Central memory CD8-positive, alpha-beta T cell (primary cell): ENCODE data around the gene PTH2.
A peak's percentile ranks its signal among the peaks of the same experiment; 100 is the strongest.
"Not testable (repeated sequence)": the region's sequence is repeated elsewhere in the genome, so short reads cannot be mapped to it uniquely, and the experiment has no call there.

Experiments used
- ATAC-seq: fragments of 150-1000 bp; cut with Tn5 transposase; replicated peaks from 2 replicates; pipeline ENCODE4 v1.10.0; 2022; ENCODE audit warnings: mild to moderate bottlenecking, moderate FRiP score, moderate number of reproducible peaks; ENCODE audit not compliant: poor library complexity, severe bottlenecking; ENCODE audit errors: extremely low read depth
- DNase-seq, 2 donors: peaks; one replicate each; pipeline ENCODE4 v3.0.0; 2021; ENCODE audit warnings: low spot score in 2 of 2
- H3K27ac Mint-ChIP-seq: one replicate; pipeline ENCODE4 v1.8.0; 2022; ENCODE audit warnings: low read depth, mild to moderate bottlenecking, moderate library complexity, mixed read lengths
- H3K27me3 Mint-ChIP-seq: one replicate; pipeline ENCODE4 v1.8.0; 2022; ENCODE audit warnings: mixed read lengths
- H3K36me3 Mint-ChIP-seq: one replicate; pipeline ENCODE4 v1.8.0; 2022; ENCODE audit warnings: mild to moderate bottlenecking, moderate library complexity, mixed read lengths; ENCODE audit not compliant: insufficient read depth
- H3K4me1 Mint-ChIP-seq: one replicate; pipeline ENCODE4 v1.8.0; 2022; ENCODE audit warnings: mixed read lengths
- H3K4me3 Mint-ChIP-seq: one replicate; pipeline ENCODE4 v1.8.0; 2022; ENCODE audit warnings: mild to moderate bottlenecking, moderate library complexity, mixed read lengths
- H3K9me3 Mint-ChIP-seq: one replicate; pipeline ENCODE4 v1.8.0; 2022; ENCODE audit warnings: mixed read lengths

Gene PTH2

GRCh38 chr19:49458567-49458903 lies 35.3 kb upstream of the PTH2 start:
- H3K9me3 Mint-ChIP-seq = no peaks in the 10 kb centered on the region
- peaks cover 17% of the 10 kb centered on the region for H3K4me1 Mint-ChIP-seq
- no peak for DNase-seq
- ATAC-seq = no peak
- no peak overlapping the region for H3K27ac Mint-ChIP-seq
- no peak overlapping the region for H3K4me3 Mint-ChIP-seq
- peaks cover 20% of the 10 kb centered on the region for H3K36me3 Mint-ChIP-seq
- H3K27me3 Mint-ChIP-seq = no peaks in the 10 kb centered on the region

DNA sequence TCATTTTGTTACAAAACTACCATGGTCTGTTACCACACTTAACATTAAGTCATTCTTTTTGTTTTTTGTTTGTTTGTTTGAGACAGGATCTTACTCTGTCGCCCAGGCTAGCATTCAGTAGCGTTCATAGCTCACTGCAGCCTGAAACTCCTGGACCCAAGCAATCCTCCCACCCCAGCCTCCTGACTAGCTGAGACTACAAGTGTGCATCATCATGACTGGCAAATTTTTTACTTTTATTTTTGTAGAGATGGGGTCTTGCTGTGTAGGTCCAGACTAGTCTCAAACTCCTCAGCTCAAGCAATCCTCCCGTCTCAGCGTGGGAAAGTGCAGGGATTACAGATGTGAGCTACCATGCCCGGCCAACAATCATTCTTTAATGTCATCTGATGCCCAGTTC lies 33.1 kb upstream of the PTH2 start:
- no peaks in the 10 kb centered on the region for H3K9me3 Mint-ChIP-seq
- ATAC-seq (no peak), DNase-seq (no peak)
- no peak overlapping the region for H3K4me3 Mint-ChIP-seq
- H3K36me3 Mint-ChIP-seq = peaks cover 34% of the 10 kb centered on the region
- no peaks in the 10 kb centered on the region for H3K27me3 Mint-ChIP-seq
- H3K4me1 Mint-ChIP-seq = peaks cover 34% of the 10 kb centered on the region
- no peak overlapping the region for H3K27ac Mint-ChIP-seq

GRCh38 chr19:49455773-49456172 lies 32.5 kb upstream of the PTH2 start:
- no peak for ATAC-seq
- no peak for DNase-seq
- Mint-ChIP-seq H3K36me3 (peaks cover 34% of the 10 kb centered on the region), H3K27me3 (no peaks in the 10 kb centered on the region), H3K4me3 (no peak overlapping the region), H3K4me1 (peaks cover 38% of the 10 kb centered on the region), H3K9me3 (no peaks in the 10 kb centered on the region), H3K27ac (no peak overlapping the region)

DNA sequence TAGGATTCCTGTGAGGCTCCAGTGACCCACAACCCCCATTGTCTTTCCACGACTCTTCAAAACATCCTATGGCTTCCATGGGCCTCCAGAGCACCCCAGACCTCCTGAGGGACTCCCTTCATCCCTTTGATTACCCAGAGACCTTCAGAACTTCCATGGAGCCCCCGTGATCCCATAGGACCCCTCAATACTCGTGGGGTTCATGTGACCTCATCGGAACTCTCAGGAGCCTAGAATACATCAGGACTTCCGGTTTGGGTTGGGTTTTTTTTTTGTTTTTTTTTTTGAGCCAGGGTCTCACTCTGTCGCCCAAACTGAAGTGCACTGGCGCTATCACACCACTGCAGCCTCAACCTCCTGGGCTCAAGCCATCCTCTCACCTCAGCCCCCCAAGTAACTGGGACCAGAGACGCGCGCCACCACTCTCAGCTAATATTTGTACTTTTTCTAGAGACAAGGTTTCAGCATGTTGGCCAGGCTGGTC lies 30.6 kb upstream of the PTH2 start:
- H3K4me3 Mint-ChIP-seq = peak overlapping the region; percentile 99
- ATAC-seq = no peak
- H3K36me3 Mint-ChIP-seq = peaks cover 31% of the 10 kb centered on the region
- DNase-seq = no peak
- peak overlapping the region; percentile 100 for H3K27ac Mint-ChIP-seq
- H3K9me3 Mint-ChIP-seq = no peaks in the 10 kb centered on the region
- peaks cover 58% of the 10 kb centered on the region for H3K4me1 Mint-ChIP-seq
- H3K27me3 Mint-ChIP-seq = no peaks in the 10 kb centered on the region

GRCh38 chr19:49453013-49453756 lies 29.9 kb upstream of the PTH2 start, which contains the start of gene ALDH16A1:
ALDH16A1 (plus strand) TSS chr19:49453225; CDS start chr19:49453332, 107 bp downstream.
- peak within 1 kb of the TSS; percentile 99 for H3K4me3 Mint-ChIP-seq
- ATAC-seq = peak; percentile 92
- H3K36me3 Mint-ChIP-seq = peaks cover 32% of the 10 kb centered on the region

GRCh38 chr19:49451430-49452181 lies 28.4 kb upstream of the PTH2 start, which contains the start of gene PIH1D1:
PIH1D1 (minus strand) TSS chr19:49451814; CDS start chr19:49451574, 240 bp downstream.
- Mint-ChIP-seq H3K4me1 (peaks cover 60% of the 10 kb centered on the region), H3K27me3 (no peaks in the 10 kb centered on the region), H3K9me3 (no peaks in the 10 kb centered on the region), H3K36me3 (peaks cover 36% of the 10 kb centered on the region), H3K4me3 (peak within 1 kb of the TSS; percentile 99), H3K27ac (peak within 1 kb of the TSS; percentile 100)
- ATAC-seq (peak; percentile 72), DNase-seq (peak; percentile 87 to 94)

More at GRCh38 chr19:49453013-49453756, 29.9 kb upstream of the PTH2 start, which contains the start of gene ALDH16A1:
- Mint-ChIP-seq H3K4me1 (peaks cover 64% of the 10 kb centered on the region), H3K27me3 (no peaks in the 10 kb centered on the region), H3K9me3 (no peaks in the 10 kb centered on the region), H3K27ac (peak within 1 kb of the TSS; percentile 100)
- DNase-seq = peak; percentile 94 to 96

- Mint-ChIP-seq H3K27me3 (no peaks in the 10 kb centered on the region), H3K4me3 (peak overlapping the region; percentile 99), H3K4me1 (peaks cover 60% of the 10 kb centered on the region), H3K27ac (no peak overlapping the region), H3K9me3 (no peaks in the 10 kb centered on the region), H3K36me3 (peaks cover 32% of the 10 kb centered on the region)
- DNase-seq (no peak), ATAC-seq (no peak)
Observed at GRCh38 chr19:49450405-49450804, 27.2 kb upstream of the PTH2 start.

DNA sequence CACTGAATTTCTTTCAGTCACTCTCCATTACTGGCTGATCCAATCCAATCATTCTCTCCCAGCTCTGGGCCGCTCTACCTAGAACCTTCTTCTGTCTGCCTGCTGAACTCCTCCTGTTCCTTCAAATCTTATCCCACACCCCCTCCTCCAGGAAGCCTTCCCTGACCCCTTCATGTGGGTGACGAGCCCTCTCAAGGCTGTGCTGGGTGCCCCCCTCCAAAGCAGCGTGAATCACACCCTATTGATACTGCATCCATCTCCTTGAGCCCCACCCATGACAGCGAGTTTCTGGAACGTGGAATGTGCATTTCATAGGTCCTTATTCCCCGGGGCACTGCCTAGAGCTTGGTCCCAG lies 25.2 kb upstream of the PTH2 start:
- peak overlapping the region; percentile 7 for H3K4me3 Mint-ChIP-seq
- peaks cover 32% of the 10 kb centered on the region for H3K36me3 Mint-ChIP-seq
- DNase-seq (no peak), ATAC-seq (no peak)
- no peaks in the 10 kb centered on the region for H3K9me3 Mint-ChIP-seq
- H3K4me1 Mint-ChIP-seq = peaks cover 67% of the 10 kb centered on the region
- H3K27ac Mint-ChIP-seq = peak overlapping the region; percentile 41
- H3K27me3 Mint-ChIP-seq = no peaks in the 10 kb centered on the region

DNA sequence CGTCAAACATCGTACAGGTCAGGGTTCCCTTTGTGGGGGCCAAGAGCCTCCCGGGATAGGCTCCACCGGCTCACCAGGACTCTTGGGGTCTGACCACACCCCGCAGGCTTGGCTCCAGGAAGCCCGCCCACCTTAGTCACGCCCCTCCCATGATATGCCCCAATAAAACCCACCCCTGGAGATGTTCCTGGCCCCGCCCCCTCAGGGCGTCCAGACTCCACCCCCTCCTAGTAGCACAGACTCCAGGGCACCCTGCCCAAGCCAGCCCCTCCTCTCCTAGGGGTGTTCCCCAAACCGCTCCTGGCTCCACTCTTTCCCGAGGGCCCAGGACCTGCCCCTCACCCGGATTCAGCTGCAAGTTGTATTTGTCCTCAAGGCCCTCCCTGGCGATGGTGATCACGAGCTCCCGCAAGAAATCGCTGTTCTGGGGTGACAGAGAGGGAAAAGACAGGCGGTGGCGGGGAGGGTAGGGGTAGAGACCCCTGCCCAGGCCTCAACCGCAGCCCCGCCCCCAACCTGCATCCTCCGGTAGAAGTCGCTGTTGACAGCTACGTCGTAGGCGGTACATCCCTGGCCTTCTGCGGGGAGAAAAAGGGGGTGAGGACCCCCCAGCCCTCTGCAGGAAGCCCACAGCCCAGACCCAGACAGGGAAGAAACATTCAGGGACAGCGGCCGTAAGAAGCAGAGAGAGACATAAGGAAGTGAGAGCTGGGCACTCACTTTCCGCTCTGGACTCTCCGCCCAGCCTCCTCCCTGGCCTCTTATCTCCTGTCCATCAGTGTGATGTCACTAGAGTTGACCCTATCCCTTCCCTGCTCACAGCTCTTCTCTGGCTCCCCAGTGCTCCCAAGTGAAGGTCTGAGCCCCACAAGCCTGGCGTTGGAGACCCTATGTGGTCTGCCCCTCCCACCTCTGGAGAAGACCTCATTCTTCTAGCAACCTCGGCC lies 24.5 kb upstream of the PTH2 start:
- H3K27ac Mint-ChIP-seq = peak overlapping the region; percentile 41
- no peak overlapping the region for H3K4me3 Mint-ChIP-seq
- ATAC-seq = no peak
- H3K4me1 Mint-ChIP-seq = peaks cover 63% of the 10 kb centered on the region
- no peak for DNase-seq
- H3K27me3 Mint-ChIP-seq = peaks cover under 1% of the 10 kb centered on the region
- peaks cover 26% of the 10 kb centered on the region for H3K36me3 Mint-ChIP-seq
- no peaks in the 10 kb centered on the region for H3K9me3 Mint-ChIP-seq

DNA sequence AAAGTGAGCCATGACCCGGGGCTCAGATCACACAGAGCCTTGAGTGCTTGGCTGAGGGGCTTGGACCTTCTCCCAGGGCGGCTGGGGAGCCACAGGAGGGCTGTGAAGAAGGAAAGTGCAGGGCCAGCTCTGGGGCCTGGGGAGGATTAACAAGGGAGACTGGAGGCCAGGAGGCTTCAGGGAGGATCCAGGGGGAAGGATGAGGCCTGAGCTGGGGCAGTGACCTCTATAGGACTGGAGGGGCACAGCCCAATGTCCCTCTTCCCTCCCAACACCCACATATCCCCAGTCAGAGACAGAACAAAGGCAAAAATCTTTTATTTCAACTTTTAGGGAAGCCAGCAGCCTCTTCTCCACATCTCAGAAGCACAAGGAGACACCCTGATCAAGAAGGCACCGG lies 22.8 kb upstream of the PTH2 start:
- no peak overlapping the region for H3K27ac Mint-ChIP-seq
- H3K27me3 Mint-ChIP-seq = peaks cover 19% of the 10 kb centered on the region
- peaks cover 17% of the 10 kb centered on the region for H3K36me3 Mint-ChIP-seq
- no peaks in the 10 kb centered on the region for H3K9me3 Mint-ChIP-seq
- no peak overlapping the region for H3K4me3 Mint-ChIP-seq
- DNase-seq = no peak
- peaks cover 65% of the 10 kb centered on the region for H3K4me1 Mint-ChIP-seq
- no peak for ATAC-seq

GRCh38 chr19:49444100-49444700 lies 21.0 kb upstream of the PTH2 start:
- H3K9me3 Mint-ChIP-seq, ATAC-seq, DNase-seq: not testable (repeated sequence)
- H3K27ac Mint-ChIP-seq = peak overlapping the region; percentile 41
- peaks cover 16% of the 10 kb centered on the region for H3K36me3 Mint-ChIP-seq
- peaks cover 55% of the 10 kb centered on the region for H3K4me1 Mint-ChIP-seq
- H3K4me3 Mint-ChIP-seq = peak overlapping the region; percentile 75
- H3K27me3 Mint-ChIP-seq = peaks cover 37% of the 10 kb centered on the region
